PC-9 (cell line): Measurements from ENCODE around the gene RIC3.

Experiments used
- EZH2 ChIP-seq: fragments of 200-600 bp; sonication (generic); IDR thresholded peaks from 2 replicates; pipeline ENCODE4 v1.8.0; 2017; ENCODE audit warnings: antibody characterized with exemption, low read depth
- TF ChIP-seq, protein P1 (sequence below): fragments of 200-600 bp; sonication (generic); conservative IDR thresholded peaks from 2 replicates; pipeline ENCODE4 v1.6.1; 2017; ENCODE audit warnings: mixed run types, antibody characterized with exemption, mild to moderate bottlenecking, moderate library complexity

DNA sequence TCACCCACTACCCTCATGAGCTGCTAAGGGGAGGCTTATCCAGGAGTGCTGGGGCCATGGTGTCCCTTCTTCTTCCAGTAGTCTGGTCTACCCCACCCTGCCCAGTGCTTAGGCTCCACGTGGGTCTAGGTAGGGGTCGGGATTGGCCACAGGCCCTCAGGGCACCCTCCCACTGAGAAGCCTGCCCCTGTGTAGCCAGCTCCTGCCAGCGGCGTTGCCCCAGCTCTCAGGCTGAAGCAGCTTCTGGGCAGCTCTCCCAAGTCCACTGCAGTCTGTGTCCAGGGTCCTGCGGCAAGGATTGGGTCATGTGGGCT lies 24.0 kb upstream of the RIC3 start:
- TF ChIP-seq, protein P1, sequence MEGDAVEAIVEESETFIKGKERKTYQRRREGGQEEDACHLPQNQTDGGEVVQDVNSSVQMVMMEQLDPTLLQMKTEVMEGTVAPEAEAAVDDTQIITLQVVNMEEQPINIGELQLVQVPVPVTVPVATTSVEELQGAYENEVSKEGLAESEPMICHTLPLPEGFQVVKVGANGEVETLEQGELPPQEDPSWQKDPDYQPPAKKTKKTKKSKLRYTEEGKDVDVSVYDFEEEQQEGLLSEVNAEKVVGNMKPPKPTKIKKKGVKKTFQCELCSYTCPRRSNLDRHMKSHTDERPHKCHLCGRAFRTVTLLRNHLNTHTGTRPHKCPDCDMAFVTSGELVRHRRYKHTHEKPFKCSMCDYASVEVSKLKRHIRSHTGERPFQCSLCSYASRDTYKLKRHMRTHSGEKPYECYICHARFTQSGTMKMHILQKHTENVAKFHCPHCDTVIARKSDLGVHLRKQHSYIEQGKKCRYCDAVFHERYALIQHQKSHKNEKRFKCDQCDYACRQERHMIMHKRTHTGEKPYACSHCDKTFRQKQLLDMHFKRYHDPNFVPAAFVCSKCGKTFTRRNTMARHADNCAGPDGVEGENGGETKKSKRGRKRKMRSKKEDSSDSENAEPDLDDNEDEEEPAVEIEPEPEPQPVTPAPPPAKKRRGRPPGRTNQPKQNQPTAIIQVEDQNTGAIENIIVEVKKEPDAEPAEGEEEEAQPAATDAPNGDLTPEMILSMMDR: no peak
- TF ChIP-seq EZH2: no peak
